ENCODE measurements around the gene BTBD16.

DNA sequence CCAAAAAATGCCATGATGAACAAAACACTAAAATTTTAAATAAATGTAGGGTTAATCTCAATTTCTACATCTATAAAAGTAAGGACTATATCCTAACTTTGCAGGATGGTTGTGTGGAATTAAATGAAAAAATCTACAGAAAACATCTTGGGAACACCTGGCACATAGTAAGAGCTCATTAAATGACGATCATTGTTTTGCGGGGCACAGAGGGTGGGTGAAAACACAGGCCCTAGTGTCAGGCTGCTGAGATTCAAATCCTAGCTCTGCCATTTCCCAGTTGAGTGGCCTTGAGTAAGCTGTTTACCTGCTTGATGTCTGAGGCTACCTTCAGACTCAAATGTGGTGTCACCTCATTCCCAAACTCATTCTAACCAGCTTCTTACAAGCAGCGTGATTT, 35.6 kb downstream of the BTBD16 start:
- no peak for TF ChIP-seq POLR2AphosphoS5 (IDR thresholded peaks at IDR 0.05)
- TF ChIP-seq, protein P1, sequence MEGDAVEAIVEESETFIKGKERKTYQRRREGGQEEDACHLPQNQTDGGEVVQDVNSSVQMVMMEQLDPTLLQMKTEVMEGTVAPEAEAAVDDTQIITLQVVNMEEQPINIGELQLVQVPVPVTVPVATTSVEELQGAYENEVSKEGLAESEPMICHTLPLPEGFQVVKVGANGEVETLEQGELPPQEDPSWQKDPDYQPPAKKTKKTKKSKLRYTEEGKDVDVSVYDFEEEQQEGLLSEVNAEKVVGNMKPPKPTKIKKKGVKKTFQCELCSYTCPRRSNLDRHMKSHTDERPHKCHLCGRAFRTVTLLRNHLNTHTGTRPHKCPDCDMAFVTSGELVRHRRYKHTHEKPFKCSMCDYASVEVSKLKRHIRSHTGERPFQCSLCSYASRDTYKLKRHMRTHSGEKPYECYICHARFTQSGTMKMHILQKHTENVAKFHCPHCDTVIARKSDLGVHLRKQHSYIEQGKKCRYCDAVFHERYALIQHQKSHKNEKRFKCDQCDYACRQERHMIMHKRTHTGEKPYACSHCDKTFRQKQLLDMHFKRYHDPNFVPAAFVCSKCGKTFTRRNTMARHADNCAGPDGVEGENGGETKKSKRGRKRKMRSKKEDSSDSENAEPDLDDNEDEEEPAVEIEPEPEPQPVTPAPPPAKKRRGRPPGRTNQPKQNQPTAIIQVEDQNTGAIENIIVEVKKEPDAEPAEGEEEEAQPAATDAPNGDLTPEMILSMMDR (IDR thresholded peaks at IDR 0.05), result no peak
- TF ChIP-seq POLR2A (IDR thresholded peaks at IDR 0.05), result no peak
- no peak for TF ChIP-seq EP300 (IDR thresholded peaks at IDR 0.05)
